ENCODE results near the gene ATE1. TPM values are rescaled to one million over a fixed set of nuclear protein-coding genes. Genes with fewer than 3 reads are reported as not detected.
"Not testable (repeated sequence)": the region's sequence is repeated elsewhere in the genome, so short reads cannot be mapped to it uniquely, and the experiment has no call there.

The ATE1 gene
- total RNA-seq, 1 donor from 2014 or later: 24.9 TPM

- DNase-seq (ENCODE audit: low read depth): no peak
- H3K36me3 ChIP-seq (ENCODE audit: control insufficient read depth, insufficient read depth, low read length): no peaks in the 10 kb centered on the region
- no peak for TF ChIP-seq CTCF (IDR thresholded peaks at IDR 0.05; ENCODE audit: insufficient read depth, low read length, poor library complexity, severe bottlenecking)
These were observed 1.0 kb downstream of the ATE1 start for GRCh38 chr10:121926671-121927317.

GRCh38 chr10:121926157-121926556 lies 1.7 kb downstream of the ATE1 start:
- no peak for TF ChIP-seq CTCF (IDR thresholded peaks at IDR 0.05; ENCODE audit: insufficient read depth, low read length, poor library complexity, severe bottlenecking)
- H3K4me3 ChIP-seq (ENCODE audit: low read depth, low read length): no peak overlapping the region

More at GRCh38 chr10:121926671-121927317, 1.0 kb downstream of the ATE1 start:
- peak overlapping the region; percentile 95 for H3K4me3 ChIP-seq (ENCODE audit: low read depth, low read length)
- H3K27me3 ChIP-seq (ENCODE audit: control insufficient read depth, insufficient read depth, low read length): no peaks in the 10 kb centered on the region

GRCh38 chr10:121921238-121921931 lies 6.4 kb downstream of the ATE1 start:
- H3K4me3 ChIP-seq (ENCODE audit: low read depth, low read length): no peak overlapping the region
- no peaks in the 10 kb centered on the region for H3K27me3 ChIP-seq (ENCODE audit: control insufficient read depth, insufficient read depth, low read length)
- no peaks in the 10 kb centered on the region for H3K36me3 ChIP-seq (ENCODE audit: control insufficient read depth, insufficient read depth, low read length)
- no peak for DNase-seq (ENCODE audit: low read depth)
- TF ChIP-seq CTCF (IDR thresholded peaks at IDR 0.05; ENCODE audit: insufficient read depth, low read length, poor library complexity, severe bottlenecking): no peak

More at GRCh38 chr10:121926157-121926556, 1.7 kb downstream of the ATE1 start:
- Histone ChIP-seq H3K27me3 (ENCODE audit: control insufficient read depth, insufficient read depth, low read length) (no peaks in the 10 kb centered on the region), H3K36me3 (ENCODE audit: control insufficient read depth, insufficient read depth, low read length) (no peaks in the 10 kb centered on the region)
- DNase-seq (ENCODE audit: low read depth): no peak

GRCh38 chr10:121919666-121920065 lies 8.2 kb downstream of the ATE1 start:
- Histone ChIP-seq H3K27me3 (ENCODE audit: control insufficient read depth, insufficient read depth, low read length) (no peaks in the 10 kb centered on the region), H3K4me3 (ENCODE audit: low read depth, low read length) (no peak overlapping the region), H3K36me3 (ENCODE audit: control insufficient read depth, insufficient read depth, low read length) (no peaks in the 10 kb centered on the region)
- TF ChIP-seq CTCF (IDR thresholded peaks at IDR 0.05; ENCODE audit: insufficient read depth, low read length, poor library complexity, severe bottlenecking): no peak
- DNase-seq (ENCODE audit: low read depth): no peak

- not testable (repeated sequence) for H3K36me3 ChIP-seq (ENCODE audit: control insufficient read depth, insufficient read depth, low read length); H3K4me3 ChIP-seq (ENCODE audit: low read depth, low read length); H3K27me3 ChIP-seq (ENCODE audit: control insufficient read depth, insufficient read depth, low read length); DNase-seq (ENCODE audit: low read depth)
These were observed 9.0 kb downstream of the ATE1 start for GRCh38 chr10:121918800-121919199.

- H3K27me3 ChIP-seq (ENCODE audit: control insufficient read depth, insufficient read depth, low read length): no peaks in the 10 kb centered on the region
- no peak overlapping the region for H3K4me3 ChIP-seq (ENCODE audit: low read depth, low read length)
- no peaks in the 10 kb centered on the region for H3K36me3 ChIP-seq (ENCODE audit: control insufficient read depth, insufficient read depth, low read length)
- TF ChIP-seq CTCF (IDR thresholded peaks at IDR 0.05; ENCODE audit: insufficient read depth, low read length, poor library complexity, severe bottlenecking): no peak
- DNase-seq (ENCODE audit: low read depth): no peak
These were observed 13.2 kb downstream of the ATE1 start for GRCh38 chr10:121914661-121915060.

Measured in kidney epithelial cell (primary cell).